HL-60 (cell line): ENCODE results near the gene PPID.

Experiments
- CTCF ChIP-seq: IDR thresholded peaks from one replicate; pipeline ENCODE4 v1.5.1; 2011; ENCODE audit warnings: low read length, control low read depth, inconsistent platforms; ENCODE audit not compliant: insufficient read depth
- POLR2AphosphoS5 ChIP-seq: IDR thresholded peaks from 2 replicates; pipeline ENCODE4 v1.6.1; 2012; ENCODE audit warnings: low read depth
- SPI1 ChIP-seq: IDR thresholded peaks from 2 replicates; pipeline ENCODE4 v1.6.1; 2012; ENCODE audit warnings: low read depth, mild to moderate bottlenecking, borderline replicate concordance
- TF ChIP-seq, protein P1 (sequence below): IDR thresholded peaks from 2 replicates; pipeline ENCODE4 v1.6.1; 2012; ENCODE audit warnings: low read depth; ENCODE audit not compliant: insufficient replicate concordance

DNA sequence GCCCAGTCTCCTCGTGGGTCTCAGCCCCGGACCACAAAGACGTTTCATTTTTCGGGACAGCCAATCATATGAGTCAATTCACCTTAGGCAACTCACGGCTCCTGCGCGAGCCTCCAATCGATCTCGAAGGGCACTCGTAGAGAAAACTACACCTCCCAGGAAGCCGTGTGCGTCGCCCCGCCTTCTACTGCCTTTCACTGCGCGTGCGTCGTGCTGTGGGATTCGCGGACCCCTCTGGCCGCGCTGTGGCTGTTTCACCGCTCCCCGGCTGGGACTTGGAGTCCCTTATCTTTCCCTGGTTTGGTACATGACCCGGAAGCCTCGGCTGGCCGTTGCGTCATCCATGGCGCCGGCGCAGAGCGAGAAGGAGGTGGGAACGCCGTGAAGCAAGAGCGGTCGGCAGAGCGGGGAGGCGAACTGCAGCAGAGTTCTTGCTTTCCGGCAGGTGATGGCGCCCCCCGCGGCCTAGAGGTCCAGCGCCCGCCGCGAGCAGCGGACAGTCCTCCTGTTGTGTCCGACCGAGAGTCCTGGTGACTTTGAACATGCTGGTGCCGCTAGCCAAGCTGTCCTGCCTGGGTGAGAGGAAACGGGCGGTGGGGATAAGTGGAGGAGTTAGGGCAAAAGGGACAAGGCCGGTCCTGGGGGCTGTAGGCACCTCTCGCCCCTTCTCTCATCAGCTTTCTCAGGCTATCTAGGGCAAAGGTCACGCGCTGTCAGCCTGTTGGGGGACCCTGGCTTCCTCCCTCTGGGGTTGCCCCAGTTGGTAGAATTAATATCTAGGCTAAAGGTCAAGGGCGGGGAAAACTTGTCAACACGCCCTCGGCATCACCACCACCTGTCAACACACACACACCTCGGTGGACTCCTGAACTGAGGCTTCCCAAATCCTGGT lies 51.0 kb downstream of the PPID start, which contains the start of gene ETFDH:
- TF ChIP-seq CTCF (peak; percentile 46), SPI1 (no peak), POLR2AphosphoS5 (peak; percentile 51)
- TF ChIP-seq, protein P1, sequence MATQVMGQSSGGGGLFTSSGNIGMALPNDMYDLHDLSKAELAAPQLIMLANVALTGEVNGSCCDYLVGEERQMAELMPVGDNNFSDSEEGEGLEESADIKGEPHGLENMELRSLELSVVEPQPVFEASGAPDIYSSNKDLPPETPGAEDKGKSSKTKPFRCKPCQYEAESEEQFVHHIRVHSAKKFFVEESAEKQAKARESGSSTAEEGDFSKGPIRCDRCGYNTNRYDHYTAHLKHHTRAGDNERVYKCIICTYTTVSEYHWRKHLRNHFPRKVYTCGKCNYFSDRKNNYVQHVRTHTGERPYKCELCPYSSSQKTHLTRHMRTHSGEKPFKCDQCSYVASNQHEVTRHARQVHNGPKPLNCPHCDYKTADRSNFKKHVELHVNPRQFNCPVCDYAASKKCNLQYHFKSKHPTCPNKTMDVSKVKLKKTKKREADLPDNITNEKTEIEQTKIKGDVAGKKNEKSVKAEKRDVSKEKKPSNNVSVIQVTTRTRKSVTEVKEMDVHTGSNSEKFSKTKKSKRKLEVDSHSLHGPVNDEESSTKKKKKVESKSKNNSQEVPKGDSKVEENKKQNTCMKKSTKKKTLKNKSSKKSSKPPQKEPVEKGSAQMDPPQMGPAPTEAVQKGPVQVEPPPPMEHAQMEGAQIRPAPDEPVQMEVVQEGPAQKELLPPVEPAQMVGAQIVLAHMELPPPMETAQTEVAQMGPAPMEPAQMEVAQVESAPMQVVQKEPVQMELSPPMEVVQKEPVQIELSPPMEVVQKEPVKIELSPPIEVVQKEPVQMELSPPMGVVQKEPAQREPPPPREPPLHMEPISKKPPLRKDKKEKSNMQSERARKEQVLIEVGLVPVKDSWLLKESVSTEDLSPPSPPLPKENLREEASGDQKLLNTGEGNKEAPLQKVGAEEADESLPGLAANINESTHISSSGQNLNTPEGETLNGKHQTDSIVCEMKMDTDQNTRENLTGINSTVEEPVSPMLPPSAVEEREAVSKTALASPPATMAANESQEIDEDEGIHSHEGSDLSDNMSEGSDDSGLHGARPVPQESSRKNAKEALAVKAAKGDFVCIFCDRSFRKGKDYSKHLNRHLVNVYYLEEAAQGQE = no peak
